PC-3 (cell line): ENCODE measurements around the gene TSPAN13.

Experiments used
- CTCF ChIP-seq: fragments of 300-600 bp; sonication (generic); conservative IDR thresholded peaks from 2 replicates; pipeline ENCODE4 v1.5.1; 2017; ENCODE audit warnings: antibody characterized with exemption, low read depth, mild to moderate bottlenecking, low read length
- EZH2 ChIP-seq: fragments of 300-600 bp; sonication (generic); IDR thresholded peaks from one replicate; pipeline ENCODE4 v1.6.1; 2017; ENCODE audit warnings: antibody characterized with exemption, mild to moderate bottlenecking, low read length; ENCODE audit not compliant: unreplicated experiment
- EZH2phosphoT487 ChIP-seq: fragments of 300-600 bp; sonication (generic); IDR thresholded peaks from 2 replicates; pipeline ENCODE4 v1.6.1; 2018; ENCODE audit warnings: mild to moderate bottlenecking, antibody characterized with exemption, low read length, borderline replicate concordance

- TF ChIP-seq CTCF (no peak), EZH2 (no peak), EZH2phosphoT487 (no peak)
Measured at GRCh38 chr7:16770657-16771329, 17.2 kb downstream of the TSPAN13 start.
